ENCODE measurements around the gene NDUFA3. TPM values are rescaled to one million over a fixed set of nuclear protein-coding genes. Genes with fewer than 3 reads are reported as not detected.

The NDUFA3 gene
- total and polyA plus RNA-seq, 2 of the 13 experiments (the other 11 are each of a cell fraction or from before 2014, with no cell fraction given): 31.6 to 75.4 TPM

- TF ChIP-seq, protein P1, sequence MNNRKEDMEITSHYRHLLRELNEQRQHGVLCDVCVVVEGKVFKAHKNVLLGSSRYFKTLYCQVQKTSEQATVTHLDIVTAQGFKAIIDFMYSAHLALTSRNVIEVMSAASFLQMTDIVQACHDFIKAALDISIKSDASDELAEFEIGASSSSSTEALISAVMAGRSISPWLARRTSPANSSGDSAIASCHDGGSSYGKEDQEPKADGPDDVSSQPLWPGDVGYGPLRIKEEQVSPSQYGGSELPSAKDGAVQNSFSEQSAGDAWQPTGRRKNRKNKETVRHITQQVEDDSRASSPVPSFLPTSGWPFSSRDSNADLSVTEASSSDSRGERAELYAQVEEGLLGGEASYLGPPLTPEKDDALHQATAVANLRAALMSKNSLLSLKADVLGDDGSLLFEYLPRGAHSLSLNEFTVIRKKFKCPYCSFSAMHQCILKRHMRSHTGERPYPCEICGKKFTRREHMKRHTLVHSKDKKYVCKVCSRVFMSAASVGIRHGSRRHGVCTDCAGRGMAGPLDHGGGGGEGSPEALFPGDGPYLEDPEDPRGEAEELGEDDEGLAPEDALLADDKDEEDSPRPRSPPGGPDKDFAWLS (CRISPR knock-in tag; IDR thresholded peaks at IDR 0.05; ENCODE audit: borderline replicate concordance): no peak
- no peak for TF ChIP-seq SNRNP70 (IDR thresholded peaks at IDR 0.05; ENCODE audit: low read depth, low read length)
- 0 out of 2 replicates have a peak, but pooled peaks have one; percentile 19 for TF ChIP-seq ZNF614 (CRISPR knock-in tag; IDR thresholded peaks at IDR 0.05; ENCODE audit: borderline replicate concordance)
- TF ChIP-seq, protein P2, sequence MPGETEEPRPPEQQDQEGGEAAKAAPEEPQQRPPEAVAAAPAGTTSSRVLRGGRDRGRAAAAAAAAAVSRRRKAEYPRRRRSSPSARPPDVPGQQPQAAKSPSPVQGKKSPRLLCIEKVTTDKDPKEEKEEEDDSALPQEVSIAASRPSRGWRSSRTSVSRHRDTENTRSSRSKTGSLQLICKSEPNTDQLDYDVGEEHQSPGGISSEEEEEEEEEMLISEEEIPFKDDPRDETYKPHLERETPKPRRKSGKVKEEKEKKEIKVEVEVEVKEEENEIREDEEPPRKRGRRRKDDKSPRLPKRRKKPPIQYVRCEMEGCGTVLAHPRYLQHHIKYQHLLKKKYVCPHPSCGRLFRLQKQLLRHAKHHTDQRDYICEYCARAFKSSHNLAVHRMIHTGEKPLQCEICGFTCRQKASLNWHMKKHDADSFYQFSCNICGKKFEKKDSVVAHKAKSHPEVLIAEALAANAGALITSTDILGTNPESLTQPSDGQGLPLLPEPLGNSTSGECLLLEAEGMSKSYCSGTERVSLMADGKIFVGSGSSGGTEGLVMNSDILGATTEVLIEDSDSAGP (CRISPR knock-in tag; IDR thresholded peaks at IDR 0.05; ENCODE audit: borderline replicate concordance): peak; percentile 50; the same call in 1 of the 2 replicates
- TF ChIP-seq ZNF549 (CRISPR knock-in tag; IDR thresholded peaks at IDR 0.05): no peak
- TF ChIP-seq HNRNPLL (IDR thresholded peaks at IDR 0.05; ENCODE audit: low read depth, low read length, poor library complexity, severe bottlenecking): peak; percentile 45
- TF ChIP-seq ZNF547 (CRISPR knock-in tag; IDR thresholded peaks at IDR 0.05): peak; percentile 5; the same call in 1 of the 2 replicates
- TF ChIP-seq POLR2AphosphoS5 (IDR thresholded peaks at IDR 0.05; ENCODE audit: low read depth, low read length): peak; percentile 93
- TF ChIP-seq JUNB (CRISPR knock-in tag; IDR thresholded peaks at IDR 0.05; ENCODE audit: borderline replicate concordance): no peak
- no peak for TF ChIP-seq KDM5B (CRISPR knock-in tag; IDR thresholded peaks at IDR 0.05; ENCODE audit: borderline replicate concordance)
- TF ChIP-seq ETV5 (CRISPR knock-in tag; IDR thresholded peaks at IDR 0.05; ENCODE audit: borderline replicate concordance): no peak; the same call in 1 of the 2 replicates
- no peak for TF ChIP-seq ZNF496 (CRISPR knock-in tag; IDR thresholded peaks at IDR 0.05; ENCODE audit: insufficient replicate concordance)
- no peak for TF ChIP-seq ZFX (CRISPR knock-in tag; IDR thresholded peaks at IDR 0.05; ENCODE audit: low read depth)
- TF ChIP-seq, protein P3, sequence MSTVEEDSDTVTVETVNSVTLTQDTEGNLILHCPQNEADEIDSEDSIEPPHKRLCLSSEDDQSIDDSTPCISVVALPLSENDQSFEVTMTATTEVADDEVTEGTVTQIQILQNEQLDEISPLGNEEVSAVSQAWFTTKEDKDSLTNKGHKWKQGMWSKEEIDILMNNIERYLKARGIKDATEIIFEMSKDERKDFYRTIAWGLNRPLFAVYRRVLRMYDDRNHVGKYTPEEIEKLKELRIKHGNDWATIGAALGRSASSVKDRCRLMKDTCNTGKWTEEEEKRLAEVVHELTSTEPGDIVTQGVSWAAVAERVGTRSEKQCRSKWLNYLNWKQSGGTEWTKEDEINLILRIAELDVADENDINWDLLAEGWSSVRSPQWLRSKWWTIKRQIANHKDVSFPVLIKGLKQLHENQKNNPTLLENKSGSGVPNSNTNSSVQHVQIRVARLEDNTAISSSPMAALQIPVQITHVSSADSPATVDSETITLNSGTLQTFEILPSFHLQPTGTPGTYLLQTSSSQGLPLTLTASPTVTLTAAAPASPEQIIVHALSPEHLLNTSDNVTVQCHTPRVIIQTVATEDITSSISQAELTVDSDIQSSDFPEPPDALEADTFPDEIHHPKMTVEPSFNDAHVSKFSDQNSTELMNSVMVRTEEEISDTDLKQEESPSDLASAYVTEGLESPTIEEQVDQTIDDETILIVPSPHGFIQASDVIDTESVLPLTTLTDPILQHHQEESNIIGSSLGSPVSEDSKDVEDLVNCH (CRISPR knock-in tag; IDR thresholded peaks at IDR 0.05): 0 out of 2 replicates have a peak, but pooled peaks have one; percentile 11
- TF ChIP-seq ZBTB4 (CRISPR knock-in tag; IDR thresholded peaks at IDR 0.05; ENCODE audit: borderline replicate concordance): no peak
- TF ChIP-seq ARNT2 (CRISPR knock-in tag; IDR thresholded peaks at IDR 0.05; ENCODE audit: low read depth): peak; percentile 48; the same call in 1 of the 2 replicates
- TF ChIP-seq MXI1 (IDR thresholded peaks at IDR 0.05; ENCODE audit: borderline replicate concordance, low read depth, low read length): peak; percentile 9; the same call in 1 of the 3 replicates
- no peak for TF ChIP-seq ZNF354B (CRISPR knock-in tag; IDR thresholded peaks at IDR 0.05)
These were observed 34.4 kb downstream of the NDUFA3 start (continued) for GRCh38 chr19:54136864-54137698.
